Left ventricle myocardium inferior (tissue), 1 donor: ENCODE measurements around the gene UNC5B. TPM values are rescaled to one million over a fixed set of nuclear protein-coding genes. Genes with fewer than 3 reads are reported as not detected.
A peak's percentile ranks its signal among the peaks of the same experiment; 100 is the strongest.

Source experiments
- DNase-seq: peaks from one replicate; pipeline ENCODE4 v3.0.0-alpha.2; 2020
- H3K27ac ChIP-seq: fragments of 200-600 bp; replicated peaks from 2 replicates; pipeline ENCODE4 v1.8.0; 2021
- H3K27me3 ChIP-seq: fragments of 200-600 bp; 2 replicates; pipeline ENCODE4 v1.8.0; 2021; ENCODE audit warnings: low read depth
- H3K36me3 ChIP-seq: fragments of 200-600 bp; 2 replicates; pipeline ENCODE4 v1.8.0; 2021
- H3K4me1 ChIP-seq: fragments of 200-600 bp; 2 replicates; pipeline ENCODE4 v1.8.0; 2021
- H3K4me3 ChIP-seq: fragments of 200-600 bp; 2 replicates; pipeline ENCODE4 v1.8.0; 2021; ENCODE audit warnings: mild to moderate bottlenecking, moderate library complexity
- H3K9me3 ChIP-seq: fragments of 200-600 bp; replicated peaks from 2 replicates; pipeline ENCODE4 v1.8.0; 2021
- CTCF ChIP-seq: fragments of 200-600 bp; IDR thresholded peaks from 2 replicates; pipeline ENCODE4 v1.8.0; 2021; ENCODE audit warnings: antibody characterized with exemption, mild to moderate bottlenecking, borderline replicate concordance
- intact Hi-C: fragments of 100-400 bp; cut with micrococcal nuclease; formaldehyde crosslinking; loops from one replicate; pipeline ENCODE4 v1.11.0; 2022
- total RNA-seq: library from RNA; stranded (reverse); fragmentation: NEBNext Ultra II Directional; extraction: Animal tissue kit (Norgen Biotek cat#: 25700); gene quantifications from one replicate; pipeline ENCODE4 v1.2.1, GENCODE V29; 2021
- donor health status: DM: no; HTN: yes; CAD: no; lungs with severe emphysema.

UNC5B gene
- total RNA-seq, 1 donor from 2014 or later = 15.6 TPM

- Histone ChIP-seq H3K4me1 (peaks cover 12% of the 10 kb centered on the region), H3K36me3 (peaks cover 64% of the 10 kb centered on the region), H3K27ac (no peak overlapping the region), H3K27me3 (no peaks in the 10 kb centered on the region), H3K4me3 (no peak overlapping the region), H3K9me3 (no peaks in the 10 kb centered on the region)
- no peak for TF ChIP-seq CTCF
- DNase-seq = no peak
- intact Hi-C loops = loop anchor here (10.0 kb wide), 1 partner anchor 363 kb away; no protein-coding TSS in a partner anchor
These were observed 75.1 kb downstream of the UNC5B start for GRCh38 chr10:71287456-71287855.

- Histone ChIP-seq H3K9me3 (no peaks in the 10 kb centered on the region), H3K27ac (no peak overlapping the region), H3K4me3 (no peak overlapping the region), H3K27me3 (no peaks in the 10 kb centered on the region), H3K4me1 (peaks cover 12% of the 10 kb centered on the region), H3K36me3 (peaks cover 71% of the 10 kb centered on the region)
- intact Hi-C loops = loop anchor here (10.0 kb wide), 1 partner anchor 364 kb away; no protein-coding TSS in a partner anchor
- no peak for TF ChIP-seq CTCF
- no peak for DNase-seq
These were observed 76.1 kb downstream of the UNC5B start for GRCh38 chr10:71288461-71288860.

- peaks cover 12% of the 10 kb centered on the region for H3K4me1 ChIP-seq
- H3K27me3 ChIP-seq = no peaks in the 10 kb centered on the region
- no peak for TF ChIP-seq CTCF
- peak overlapping the region; percentile 13 for H3K27ac ChIP-seq
- H3K4me3 ChIP-seq = no peak overlapping the region
- H3K9me3 ChIP-seq = no peaks in the 10 kb centered on the region
- intact Hi-C loops = loop anchor here (10.0 kb wide), 1 partner anchor 365 kb away; no protein-coding TSS in a partner anchor
- DNase-seq = no peak
- peaks cover 81% of the 10 kb centered on the region for H3K36me3 ChIP-seq
These were observed 77.2 kb downstream of the UNC5B start for GRCh38 chr10:71289421-71290130.

GRCh38 chr10:71290331-71290730, 78.0 kb downstream of the UNC5B start:
- intact Hi-C loops = no loop called here
- H3K36me3 ChIP-seq = peaks cover 87% of the 10 kb centered on the region
- H3K27ac ChIP-seq = peak overlapping the region; percentile 13
- no peak for DNase-seq
- H3K27me3 ChIP-seq = no peaks in the 10 kb centered on the region
- H3K4me1 ChIP-seq = peaks cover 12% of the 10 kb centered on the region
- no peak for TF ChIP-seq CTCF
- no peaks in the 10 kb centered on the region for H3K9me3 ChIP-seq
- no peak overlapping the region for H3K4me3 ChIP-seq

GRCh38 chr10:71290806-71291527, 78.6 kb downstream of the UNC5B start:
- no peak for TF ChIP-seq CTCF
- H3K4me1 ChIP-seq = peaks cover 12% of the 10 kb centered on the region
- H3K27ac ChIP-seq = no peak overlapping the region
- DNase-seq = no peak
- no peaks in the 10 kb centered on the region for H3K27me3 ChIP-seq
- no peaks in the 10 kb centered on the region for H3K9me3 ChIP-seq
- peaks cover 89% of the 10 kb centered on the region for H3K36me3 ChIP-seq
- H3K4me3 ChIP-seq = no peak overlapping the region
- intact Hi-C loops = no loop called here
